GM19240 (cell line): Measurements from ENCODE around the gene KLHDC8A.

Experiments
- DNase-seq: peaks from one replicate; pipeline ENCODE4 v3.0.0; 2011; ENCODE audit warnings: low spot score; ENCODE audit not compliant: insufficient read length

KLHDC8A gene

DNA sequence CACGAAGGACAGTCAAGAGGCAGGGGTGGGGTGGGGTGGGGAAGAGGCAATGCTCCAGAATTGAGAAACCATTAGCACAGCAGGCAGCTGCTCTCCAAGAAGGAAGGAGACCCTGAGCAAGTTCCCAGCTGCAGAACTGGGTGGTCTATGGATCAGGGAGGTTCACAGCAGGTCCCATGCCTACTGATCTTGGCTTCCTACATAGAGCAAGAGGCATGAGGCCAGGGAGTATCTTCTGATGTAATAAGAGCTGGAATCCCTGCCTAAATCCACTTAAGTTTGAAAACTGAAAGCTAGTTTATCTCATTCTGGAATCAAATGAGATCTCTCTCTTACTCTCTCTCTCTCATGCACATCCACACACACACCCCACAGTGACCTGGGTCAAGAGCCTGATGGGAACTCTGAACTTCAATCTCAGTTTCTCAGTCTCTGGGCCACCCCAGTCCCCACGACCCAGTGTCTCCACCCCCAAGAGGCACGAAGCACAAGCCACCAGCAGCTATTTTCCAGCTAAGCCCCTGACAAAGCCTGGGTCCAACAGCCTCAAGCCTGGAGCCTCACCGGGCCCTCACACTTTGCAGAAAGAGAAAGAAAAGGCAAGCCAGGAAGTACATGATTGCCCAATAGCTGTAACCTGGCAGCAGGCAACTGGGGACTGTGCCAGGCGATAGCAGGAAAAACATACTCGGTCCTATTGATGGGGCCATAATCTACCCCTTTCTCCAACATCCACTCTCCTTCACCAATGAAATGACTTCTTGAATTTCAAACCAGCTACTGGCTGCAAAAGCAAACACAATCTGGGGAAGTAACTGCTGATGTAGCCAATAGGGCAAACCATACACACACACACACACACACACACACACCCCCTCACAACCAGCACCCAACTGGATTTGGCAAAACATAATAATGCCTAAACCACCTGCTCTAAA is 37.4 kb downstream of the KLHDC8A start:
- no peak for DNase-seq

DNA sequence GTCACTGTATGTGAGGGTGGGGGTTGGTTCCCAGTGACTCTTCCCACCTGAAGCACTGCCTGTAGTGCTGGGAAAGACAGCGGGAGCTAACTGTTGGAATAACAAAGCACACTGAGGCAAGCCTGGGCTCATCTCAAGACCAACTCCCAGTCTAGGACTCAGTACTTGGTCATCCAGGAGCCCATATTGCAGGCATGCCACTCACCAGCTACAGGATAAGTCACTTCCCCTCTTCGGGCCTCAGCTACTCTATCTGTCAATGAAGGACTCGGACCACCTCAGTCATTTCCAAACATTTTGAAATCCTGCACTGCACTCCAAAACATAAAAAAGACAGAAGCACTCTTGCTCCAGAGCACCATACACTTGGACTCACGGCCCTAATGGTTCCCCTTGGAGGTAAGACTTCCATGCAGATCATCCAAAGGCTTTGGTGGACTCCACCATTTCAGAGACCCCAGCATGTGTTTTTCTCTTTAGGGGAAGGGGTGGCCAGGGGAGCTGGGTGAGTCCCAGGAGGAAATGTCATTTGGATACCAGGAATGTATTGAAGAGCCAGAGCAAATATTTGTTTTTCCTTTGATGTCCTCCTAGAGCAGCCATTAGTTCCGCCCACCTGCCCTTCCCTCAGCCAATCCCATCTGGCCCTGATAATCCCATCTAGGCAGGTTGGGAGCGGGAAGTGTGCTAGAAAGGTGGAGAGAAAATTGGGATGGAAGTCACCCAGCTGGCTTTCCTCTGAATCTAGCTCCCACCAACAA is 38.3 kb downstream of the KLHDC8A start:
- DNase-seq = no peak

DNA sequence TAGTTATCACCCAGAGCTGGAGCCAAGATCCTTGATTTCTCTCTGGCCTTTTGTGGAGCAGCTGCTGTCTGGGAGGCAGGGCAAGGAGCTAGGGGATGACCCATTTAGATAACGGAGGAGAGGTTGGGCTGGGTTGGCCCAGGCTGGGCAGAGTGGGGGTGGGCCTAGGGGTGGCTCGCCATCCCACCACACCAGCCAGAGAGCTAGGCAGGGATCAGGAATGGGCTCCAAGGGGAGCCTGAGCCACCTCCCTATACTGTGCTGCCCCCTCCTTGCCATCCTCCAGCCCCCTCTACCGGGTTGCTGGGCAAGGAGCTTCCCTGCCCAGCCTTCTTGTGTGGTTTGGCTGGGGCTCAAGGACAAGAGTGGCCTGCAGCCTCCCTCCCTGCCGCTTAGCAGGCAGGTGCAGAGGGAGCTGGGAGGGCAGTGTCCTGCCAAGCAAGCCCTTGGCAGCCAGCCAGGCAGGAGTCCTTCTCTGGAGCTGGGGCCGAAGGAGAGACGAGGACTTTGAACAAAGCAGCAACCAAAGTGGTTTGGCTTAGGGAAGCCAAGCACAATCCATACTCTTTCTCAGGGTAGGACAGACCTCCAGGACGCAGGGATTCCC is 39.3 kb downstream of the KLHDC8A start:
- no peak for DNase-seq

DNA sequence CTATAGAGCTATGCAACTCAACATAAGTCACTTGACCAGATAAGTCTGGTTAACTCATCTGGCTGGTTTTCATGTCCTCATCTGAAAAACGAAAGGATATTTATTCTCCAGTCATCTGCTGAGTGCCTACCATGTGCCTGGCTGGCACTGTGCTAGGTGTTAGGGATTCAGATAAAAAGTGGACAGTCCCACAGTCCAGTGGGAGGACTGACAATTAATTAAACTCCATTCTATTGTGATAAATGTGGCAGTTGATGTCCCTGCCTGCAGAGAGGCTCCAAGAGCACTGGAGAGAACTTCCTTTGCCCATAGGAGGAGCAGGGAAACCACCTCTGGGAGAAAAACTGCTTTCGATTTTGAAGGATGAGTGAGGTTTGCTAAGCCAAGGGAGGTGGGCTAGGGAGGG is 40.6 kb downstream of the KLHDC8A start:
- no peak for DNase-seq

DNA sequence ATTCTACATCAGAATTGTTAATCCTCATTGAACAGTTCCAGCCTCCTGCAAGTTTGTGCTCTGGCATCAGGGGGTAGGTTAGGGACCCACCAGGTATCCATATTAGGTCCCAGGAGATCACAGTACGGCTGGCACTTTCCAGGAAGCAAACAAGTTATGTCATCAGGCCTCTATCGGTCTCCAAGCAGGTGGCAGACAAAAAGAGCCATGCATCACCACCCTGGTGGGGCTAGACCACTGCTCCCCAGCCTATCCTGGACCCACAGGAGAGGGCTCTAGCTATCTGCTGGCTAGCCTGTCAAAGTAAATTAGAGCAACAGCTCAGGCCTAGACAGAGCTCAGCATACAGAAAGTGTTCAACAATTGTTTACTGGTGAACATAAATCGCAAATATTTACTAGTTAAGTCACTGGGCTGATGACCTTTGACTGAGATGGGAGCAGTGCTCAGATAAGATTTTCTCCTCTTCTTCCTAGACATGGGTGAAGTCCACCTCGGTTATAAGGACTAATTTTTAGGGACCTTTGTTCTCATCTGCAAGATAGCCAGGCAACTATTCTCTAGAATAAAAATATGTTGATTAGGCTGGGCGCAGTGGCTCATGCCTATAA is 41.6 kb downstream of the KLHDC8A start:
- DNase-seq = no peak

DNA sequence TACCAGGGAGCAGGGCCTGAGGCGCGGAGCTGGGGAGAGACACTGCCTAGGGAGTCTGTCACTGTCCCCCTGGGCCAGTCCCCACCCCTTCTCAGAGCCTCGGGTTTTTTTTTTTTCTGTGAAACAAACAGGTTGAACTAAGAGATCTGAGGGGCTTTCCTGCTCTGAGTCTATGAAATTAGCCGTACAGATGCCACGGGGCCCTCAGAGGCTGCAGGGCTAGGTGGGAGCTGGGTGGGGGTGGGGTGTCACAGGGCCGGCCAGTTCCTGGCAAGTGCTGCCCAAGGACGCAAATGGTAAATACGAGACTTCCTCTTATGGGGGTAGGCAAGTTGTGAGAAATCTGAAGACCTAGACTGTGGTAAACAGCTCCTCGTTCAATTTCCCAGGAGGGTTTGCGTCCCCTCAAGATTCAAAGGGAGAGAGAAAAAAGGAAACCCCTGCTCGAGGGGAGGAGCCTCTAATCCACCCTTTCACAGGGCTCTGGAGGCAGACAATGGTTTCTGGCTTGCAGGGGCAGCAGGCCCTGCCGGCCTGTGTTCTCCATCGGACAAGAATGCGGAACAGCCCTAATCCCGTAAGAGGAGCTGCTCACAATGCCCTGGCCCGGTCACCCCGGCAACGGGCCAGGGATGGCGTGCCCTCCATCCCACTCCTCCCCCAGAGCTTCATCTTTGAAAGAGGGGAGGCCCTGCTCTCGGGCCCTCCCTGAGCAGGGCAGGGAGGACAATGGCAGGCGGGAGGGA is 43.0 kb downstream of the KLHDC8A start:
- DNase-seq = peak; percentile 38

DNA sequence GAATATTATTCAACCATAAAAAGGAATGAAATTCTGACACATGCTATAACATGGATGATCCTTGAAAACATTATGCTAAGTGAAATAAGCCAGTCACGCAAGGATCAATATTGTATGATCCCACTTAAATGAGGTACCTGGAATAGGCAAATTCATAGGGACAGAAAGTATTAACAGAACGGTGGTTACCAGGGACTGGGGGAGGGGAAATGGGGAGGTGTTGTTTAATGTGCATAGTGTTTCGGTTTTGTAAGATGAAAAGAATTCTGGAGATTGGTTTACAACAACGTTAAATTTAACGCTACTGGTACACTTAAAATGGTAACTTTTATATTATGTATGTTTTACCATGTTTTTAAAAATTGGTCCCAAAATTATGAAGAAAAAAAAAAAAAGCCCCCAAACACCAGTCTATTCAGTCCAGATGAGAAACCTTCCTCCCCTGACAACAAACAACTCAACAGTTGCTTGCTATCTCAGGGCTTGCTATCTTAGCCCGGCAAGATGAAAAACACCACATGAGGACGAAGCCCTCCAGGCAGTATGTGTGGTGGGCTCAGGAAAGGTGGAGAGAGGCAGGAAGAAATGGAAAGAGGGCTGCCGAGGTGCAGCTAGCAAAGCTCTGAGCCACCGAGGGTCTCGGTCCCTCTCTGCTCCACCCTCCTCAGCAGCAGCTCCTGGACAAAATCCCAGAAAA is 43.7 kb downstream of the KLHDC8A start:
- no peak for DNase-seq

DNA sequence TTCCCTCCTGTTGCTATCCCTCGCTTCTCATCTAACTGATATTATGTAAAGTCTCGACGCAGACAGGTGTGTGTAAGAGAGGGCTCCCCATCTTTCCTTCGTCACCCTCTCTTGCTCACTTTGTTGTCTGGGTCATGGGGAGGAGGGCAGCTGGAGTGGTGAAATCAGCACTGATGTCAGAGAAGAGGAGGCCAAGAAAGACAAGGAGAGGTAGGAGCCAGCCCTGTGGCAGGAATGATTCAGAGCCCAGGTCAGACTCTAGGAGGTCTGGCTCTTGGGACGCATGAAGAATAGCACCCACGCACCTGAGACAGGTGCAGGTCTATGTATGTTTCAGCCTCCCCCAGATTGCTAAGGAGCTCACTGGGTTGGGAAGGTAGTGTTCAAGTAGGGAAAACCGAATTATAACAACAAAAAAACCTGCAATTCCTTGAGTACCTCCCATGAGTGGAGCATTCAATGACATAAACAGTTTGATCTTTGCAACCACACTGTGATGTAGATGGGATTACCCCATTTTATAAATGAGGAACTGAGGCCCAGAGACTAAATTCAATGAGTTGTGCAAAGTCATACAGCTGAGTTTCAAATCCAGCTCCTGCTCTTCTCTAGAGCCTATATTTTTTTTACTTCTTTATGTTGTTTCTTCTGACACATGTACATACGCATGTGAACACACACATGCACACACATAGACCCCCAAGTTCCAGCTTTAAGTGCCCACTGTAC is 45.6 kb downstream of the KLHDC8A start:
- no peak for DNase-seq

DNA sequence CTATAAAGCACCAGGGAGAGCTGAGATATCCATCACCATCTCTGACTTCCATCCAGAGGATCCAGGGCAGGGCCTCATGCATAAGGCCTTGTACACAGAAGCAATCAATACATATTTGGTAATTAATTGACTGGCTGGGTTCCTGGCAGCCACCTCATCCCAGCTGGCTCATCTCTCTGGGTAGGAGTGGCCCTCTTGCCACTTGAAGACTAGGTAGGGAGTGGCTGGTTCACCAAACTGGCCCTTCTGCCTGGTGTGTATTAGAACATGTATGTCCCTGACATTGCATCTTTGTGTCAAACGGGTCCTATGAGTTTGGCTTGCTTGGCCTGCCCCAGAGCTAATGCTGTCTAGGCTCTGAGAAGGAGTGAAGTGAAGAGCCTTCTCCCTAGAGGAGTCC is 47.0 kb downstream of the KLHDC8A start:
- DNase-seq = no peak

DNA sequence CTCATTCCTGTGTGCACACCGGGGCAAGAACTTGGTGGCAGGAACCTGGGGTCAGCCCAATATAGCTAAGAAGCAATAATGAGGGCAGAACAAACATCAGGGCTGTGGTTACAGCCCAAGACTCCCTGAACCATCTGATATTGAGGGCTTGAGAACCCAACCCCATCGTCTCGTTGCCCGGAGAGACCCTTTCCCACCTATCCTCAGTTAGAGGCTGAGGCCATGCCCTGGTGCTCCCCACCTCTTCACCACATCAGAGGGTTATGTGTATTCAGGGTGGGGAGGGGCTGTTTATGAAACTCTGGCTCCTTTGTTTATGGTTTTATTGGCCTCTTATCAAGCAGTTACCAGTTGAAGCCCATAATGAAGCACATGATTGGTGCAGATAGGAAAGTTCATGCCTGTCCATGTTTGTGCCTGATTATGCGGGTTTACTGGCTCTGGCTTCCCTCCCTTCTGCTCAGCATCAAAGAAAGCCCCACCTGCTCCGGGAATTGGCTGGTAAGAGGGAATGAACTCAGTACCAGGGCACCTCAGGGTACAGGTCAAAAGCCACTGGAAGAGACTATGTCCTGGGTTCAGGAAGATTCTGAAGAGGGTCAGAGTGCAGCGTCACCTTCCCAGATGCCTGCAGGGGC is 49.7 kb downstream of the KLHDC8A start:
- no peak for DNase-seq

DNA sequence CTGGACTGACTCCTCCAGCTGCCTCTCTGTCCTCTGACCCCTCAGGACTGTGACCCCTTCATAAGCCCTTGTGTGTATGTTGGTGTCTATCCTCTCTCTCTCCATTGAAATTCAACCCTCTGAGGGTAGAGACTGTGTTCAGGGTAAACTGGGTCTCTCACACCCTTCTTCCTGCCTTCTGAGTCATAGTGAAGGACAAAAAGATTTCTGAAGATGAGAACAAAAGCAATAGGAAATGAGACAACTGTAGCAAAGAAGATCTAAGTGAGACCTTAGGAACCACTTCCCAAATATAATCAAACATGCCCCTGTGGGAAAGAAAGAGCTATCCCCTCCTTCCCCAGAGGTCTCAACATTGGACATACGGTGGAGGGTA is 52.0 kb downstream of the KLHDC8A start:
- DNase-seq = no peak

DNA sequence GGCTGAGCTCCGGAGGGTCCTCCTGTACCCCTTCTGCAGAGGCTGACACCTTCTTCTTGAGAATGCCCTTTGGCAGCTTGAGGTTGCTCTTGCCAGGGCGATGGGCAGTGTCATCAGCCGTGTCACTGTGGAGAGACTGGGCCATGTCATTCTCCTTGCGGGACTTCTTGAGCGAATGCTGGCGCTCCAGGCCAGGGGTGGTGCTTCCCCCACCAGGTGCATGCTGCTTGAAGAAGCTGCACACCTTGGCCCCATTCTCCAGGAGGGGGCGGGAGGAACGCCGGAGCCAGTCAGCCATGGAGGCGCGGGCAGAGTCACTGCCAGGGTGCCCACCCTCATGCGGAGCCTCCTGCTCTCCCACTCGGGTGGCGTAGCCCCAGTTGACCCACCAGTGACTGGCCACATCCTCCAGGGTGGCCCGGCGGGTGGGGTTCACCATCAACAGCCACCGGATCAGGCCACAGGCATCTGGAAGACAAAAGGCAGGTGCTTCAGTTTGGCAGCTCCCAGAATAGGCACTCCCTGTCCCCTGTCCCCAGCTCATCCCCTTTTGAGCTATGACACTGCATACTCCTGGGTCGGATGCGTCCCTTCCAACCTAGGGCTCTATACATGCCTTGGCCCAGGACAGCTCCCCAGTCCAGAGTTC is 52.6 kb downstream of the KLHDC8A start:
- no peak for DNase-seq

DNA sequence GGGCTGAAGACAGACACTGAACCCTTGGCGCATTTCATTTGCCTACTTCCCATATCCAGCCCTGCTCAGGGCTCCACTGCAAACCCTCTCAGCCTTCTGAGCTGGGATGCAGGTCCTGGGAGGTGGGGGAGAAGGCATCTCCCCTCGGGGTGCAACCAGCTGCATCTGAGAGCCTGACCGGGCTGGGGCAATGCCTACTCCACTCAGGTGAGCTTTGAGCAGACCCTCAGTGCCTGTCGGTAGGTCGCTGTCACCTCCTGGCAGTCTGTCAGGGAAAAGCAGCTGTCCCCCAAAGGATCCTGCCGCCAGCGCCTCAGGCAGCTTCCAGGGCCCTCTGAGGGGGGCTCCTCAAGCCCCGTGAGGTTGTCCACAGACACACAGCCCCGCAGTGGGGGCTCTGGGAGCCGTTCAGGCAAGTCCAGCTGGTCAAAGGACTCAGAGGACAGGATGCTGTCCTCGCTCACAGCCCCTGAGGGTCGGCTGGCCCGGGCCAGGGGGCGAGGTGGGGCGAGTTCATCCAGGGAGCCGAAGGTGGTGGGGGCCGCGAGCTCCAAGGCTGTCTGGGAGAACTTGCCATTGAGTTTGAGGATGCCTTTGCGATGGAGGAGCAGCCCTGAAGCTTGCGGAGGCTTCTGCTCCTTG is 53.4 kb downstream of the KLHDC8A start:
- DNase-seq = no peak

DNA sequence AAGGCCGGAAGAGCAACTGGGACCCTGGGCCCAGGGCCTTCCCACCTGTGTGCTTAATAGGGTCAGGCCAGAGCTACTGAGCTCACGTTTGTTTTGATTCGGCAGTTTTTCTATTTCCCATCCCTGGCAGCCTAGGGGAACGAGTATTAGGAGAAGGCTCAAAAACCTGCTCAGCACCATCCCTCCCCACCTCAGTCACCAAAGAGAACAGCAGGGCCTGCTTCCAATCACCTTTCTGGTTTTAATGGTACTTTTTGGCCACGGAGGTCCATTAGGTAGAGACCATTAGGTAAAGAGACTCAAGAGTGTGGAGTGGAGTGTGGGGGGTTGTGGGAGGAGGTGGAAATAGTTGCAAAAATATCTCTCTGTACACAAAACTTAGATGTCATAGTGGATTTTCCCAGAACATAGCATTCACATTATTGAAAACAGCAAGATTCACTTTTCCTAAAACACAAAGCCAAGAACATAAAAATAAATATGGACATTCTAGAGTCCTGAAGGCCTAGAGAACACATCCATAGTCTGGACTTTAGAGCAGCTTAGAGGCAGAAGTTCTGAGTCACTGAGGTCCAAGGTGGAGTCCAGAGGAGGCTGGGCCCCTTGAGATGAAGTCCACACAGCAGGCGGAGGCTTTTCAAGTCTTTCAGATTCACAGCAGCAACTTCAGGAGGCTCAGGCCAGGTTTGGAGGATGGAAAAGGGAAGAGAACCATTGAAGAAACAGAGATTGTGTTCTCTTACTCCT is 54.7 kb downstream of the KLHDC8A start:
- no peak for DNase-seq

DNA sequence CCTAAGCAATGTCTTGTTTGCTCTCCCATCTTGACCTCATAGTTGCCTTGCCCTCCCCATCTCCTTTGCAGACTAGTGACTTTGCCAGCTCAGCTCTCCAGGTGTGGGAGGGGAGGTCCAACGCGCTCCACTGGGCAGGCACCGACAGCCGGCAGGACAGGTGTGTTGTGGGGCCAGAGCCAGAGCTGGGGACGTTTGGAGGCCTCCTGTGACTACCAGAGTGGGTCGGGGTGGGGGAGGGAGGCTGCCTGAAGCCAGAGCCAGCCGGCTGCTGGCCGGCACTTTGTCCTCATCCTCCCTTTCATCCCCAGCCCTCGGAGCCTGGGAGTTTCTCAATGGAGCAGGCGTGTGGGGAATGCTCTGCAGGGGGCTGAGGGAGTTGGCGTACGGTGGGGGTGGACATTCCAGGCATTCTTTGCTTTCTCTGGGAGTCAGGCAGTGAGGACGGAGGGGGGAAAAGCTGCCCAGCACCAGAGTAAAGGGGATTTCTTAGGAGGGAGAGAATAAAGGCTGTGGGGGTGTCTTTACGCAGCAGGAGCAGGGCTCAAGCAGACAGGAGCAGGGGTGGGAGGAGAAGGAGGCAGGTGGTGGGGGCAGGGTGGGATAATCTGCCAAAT is 55.4 kb downstream of the KLHDC8A start:
- no peak for DNase-seq

DNA sequence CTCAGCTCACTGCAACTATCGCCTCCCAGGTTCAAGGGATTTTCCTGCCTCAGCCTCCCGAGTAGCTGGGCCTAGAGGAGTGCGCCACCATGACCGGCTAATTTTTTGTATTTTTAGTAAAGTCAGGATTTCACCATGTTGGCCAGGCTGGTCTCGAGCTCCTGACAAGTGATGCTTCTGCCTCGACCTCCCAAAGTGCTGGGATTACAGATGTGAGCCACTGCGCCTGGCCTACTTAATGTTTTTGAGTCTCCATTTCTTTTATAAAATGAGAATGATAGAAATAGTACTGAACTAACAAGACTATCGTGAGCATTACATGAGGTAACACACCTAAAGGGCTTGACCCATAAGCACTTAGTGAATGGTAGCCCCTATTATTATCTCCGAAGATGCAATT is 56.6 kb downstream of the KLHDC8A start:
- no peak for DNase-seq
